LHCN-M2 (cell line): ENCODE data around the gene CAB39L. TPM values are rescaled to one million over a fixed set of nuclear protein-coding genes. Genes with fewer than 3 reads are reported as not detected.
"Not testable (repeated sequence)": the region's sequence is repeated elsewhere in the genome, so short reads cannot be mapped to it uniquely, and the experiment has no call there.

ENCODE experiments used
- DNase-seq: peaks from one replicate; pipeline ENCODE4 v3.0.0-alpha.2; 2012; ENCODE audit warnings: low read depth
- total RNA-seq: library from RNA; depleted of rRNA; stranded (reverse); fragments of >200 nt; gene quantifications from 2 replicates; pipeline ENCODE4 v1.2.3, GENCODE V29; 2014; rRNA removed

CAB39L gene
- total RNA-seq, 1 experiment from 2014 or later, result 8.4 TPM

DNA sequence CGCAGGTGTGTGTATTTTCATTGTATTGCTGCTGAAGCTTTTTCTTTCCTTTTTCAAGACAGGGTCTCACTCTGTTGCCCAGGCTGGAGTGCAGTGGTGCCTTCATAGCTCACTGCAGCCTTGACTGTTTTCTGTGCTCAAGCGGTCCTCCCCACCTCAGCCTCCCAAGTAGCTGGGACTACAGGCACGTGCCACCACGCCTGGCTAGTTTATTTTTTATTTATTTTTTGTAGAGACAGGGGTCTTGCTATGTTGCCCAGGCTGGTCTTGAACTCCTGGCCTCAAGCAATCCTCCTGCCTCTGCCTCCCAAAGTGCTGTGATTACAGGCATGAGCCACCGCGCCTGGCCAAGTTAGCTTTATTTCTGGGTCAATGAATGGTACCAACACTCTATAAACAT lies 149.1 kb downstream of the CAB39L start:
- not testable (repeated sequence) for DNase-seq

DNA sequence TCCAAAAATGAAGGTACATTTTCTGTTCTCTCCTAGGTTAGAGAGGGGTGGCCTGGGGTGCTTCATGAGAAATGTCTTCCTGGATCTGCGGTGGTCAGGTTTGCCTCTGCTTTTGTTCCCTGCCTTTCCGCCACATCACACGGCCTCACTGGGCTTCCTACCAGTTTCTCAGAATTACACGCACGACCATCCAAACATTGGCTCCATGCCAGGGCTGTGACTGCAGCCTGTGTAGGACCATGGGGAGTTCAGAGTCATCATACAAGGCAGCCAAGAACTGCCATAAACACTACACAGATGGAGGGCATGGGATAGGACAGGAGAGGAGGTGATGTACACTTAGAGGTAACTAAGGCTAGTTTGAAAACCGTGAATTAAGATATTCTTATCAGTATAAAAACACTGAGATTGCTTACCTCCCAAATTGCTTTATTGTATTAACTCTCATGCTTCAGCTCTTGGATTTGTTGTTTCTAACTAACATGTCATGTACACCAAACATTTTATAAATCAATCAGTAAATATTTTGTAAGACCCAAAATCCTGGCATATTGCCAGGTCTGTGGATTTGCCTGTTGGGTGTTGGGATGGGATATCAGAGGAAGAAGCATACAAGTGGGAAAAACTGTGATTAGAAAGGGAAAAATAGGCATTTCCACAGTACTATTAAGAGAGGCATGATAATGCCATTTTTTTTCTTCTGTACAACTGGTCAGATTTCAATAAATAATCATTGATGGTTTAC lies 150.9 kb downstream of the CAB39L start:
- peak; percentile 40 for DNase-seq

DNA sequence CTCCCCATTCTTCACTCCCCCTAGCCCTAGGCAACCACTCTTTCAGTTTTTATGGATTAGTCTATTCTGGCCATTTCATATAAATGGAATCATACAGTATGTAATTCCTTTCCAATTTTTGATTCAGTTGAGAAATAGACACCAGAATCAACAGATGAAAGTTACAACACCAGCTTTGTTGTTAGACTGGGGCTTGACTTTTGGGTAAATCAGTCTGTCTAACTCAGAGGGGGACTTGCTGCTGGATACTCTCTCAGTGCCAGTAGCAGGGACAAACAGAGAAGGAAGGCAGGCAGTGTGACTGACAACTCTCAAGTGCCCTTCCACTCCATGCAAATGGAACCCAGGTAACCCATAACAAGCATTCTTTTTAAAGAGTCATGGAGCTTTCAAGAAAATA lies 155.4 kb downstream of the CAB39L start:
- no peak for DNase-seq

DNA sequence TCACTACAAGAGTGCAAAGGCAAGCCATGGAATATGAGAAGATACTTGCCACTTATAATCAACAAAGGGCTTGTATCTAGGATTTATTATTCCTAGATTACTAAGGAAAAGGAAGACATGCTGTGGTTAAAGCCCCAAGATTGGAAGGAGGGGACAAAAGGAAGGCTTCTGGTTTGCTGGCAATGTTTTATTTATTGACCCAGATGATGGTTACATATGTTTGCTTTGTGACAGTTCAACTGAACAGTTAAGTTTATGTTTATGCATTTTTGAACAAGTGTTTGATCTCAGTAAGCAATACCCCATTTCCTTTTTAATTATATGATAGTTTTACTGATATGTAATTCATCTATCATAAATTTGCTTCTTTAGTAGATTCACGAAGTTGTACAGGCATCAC lies 155.9 kb downstream of the CAB39L start:
- DNase-seq, result no peak

DNA sequence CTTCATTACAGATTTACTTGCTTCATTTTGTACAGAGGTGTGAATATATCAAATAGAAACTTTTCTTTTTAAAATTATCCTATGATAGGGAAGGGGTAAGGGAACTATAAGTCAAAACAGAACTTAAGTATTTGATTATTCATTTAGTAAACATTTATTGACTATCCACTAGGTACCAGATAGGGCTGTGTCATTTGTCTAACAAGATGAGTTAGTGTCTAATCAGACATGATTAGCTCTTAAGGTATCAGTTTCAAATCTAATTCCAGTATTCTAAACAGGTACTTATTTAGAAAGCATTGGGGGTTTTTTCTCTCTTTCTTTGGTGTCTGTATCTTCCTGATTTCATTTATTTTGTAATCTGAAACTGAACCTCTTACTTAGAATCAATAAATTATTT lies 164.0 kb downstream of the CAB39L start:
- no peak for DNase-seq

DNA sequence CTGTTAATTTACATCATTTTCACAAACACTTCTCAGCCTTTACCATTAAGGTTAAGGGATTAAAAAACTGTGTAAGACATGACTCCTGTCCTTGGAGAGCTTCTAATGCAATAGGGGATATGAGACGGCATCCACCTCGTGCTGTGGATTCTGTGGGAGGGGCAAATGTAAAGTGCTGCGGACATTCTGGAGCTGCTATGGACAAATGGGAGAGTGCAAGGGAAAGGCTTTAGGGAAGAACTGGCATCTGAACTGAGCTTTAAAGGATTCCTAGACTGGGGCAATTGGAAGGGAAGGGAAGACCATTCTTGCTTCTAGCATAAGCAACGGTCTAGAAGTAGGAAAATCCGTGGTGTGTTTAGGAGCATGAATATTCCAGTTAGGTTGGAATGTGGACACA lies 164.8 kb downstream of the CAB39L start:
- no peak for DNase-seq

DNA sequence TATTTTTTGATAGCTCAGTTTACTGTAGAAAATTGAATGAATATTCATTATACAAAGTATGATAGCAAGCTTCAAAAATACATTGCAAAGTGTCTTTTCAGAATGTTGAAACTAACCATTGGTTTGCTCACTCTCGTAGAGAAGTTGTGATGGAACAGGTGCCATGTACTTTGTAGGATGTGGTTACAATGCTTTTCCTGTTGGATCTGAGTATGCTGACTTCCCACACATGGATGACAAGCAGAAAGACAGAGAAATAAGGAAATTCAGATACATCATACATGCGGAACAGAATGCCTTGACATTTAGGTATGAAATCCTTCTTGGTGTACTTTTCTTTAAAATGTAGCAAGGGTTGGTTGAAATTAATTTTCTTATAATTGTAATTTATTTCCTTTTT lies 165.7 kb downstream of the CAB39L start:
- DNase-seq, result no peak

DNA sequence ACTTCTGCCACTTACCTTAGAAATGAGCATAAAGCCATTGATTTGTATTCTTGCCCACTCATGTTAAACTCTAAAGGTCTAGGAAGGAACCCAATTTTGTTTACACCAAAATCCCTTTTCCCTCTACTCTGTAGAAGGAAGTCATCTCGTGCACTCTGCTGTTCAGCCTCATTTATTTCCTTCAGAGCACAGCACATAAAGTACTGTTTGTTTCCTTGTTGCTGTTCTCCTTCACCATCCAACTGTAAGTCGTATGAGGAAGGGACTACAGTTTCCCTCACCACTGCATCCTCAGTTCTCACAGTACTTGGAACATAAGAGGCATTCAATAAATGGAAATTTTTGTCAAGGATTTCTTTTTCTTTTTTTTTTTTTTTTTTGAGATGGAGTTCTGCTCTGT lies 171.6 kb downstream of the CAB39L start:
- no peak for DNase-seq

DNA sequence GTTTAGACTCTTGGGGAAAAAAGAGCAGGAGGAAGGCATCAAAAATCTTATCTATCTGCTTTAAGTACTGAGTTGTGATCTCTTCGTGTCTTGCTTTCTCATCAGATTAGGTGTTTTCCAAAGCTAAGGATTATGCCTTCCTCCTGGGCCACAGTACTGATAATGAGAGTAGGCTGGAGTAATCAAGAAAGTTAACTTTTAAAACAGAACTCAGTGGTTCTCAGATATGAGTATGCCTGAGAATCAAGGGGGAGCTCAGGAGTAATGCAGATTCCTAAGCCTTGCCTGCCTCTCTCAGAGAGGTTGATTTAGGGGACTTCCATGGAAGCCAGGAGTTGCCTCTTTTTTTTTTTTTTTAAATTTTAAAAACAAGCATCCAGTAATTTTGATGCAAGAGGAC lies 172.6 kb downstream of the CAB39L start:
- DNase-seq, result no peak

DNA sequence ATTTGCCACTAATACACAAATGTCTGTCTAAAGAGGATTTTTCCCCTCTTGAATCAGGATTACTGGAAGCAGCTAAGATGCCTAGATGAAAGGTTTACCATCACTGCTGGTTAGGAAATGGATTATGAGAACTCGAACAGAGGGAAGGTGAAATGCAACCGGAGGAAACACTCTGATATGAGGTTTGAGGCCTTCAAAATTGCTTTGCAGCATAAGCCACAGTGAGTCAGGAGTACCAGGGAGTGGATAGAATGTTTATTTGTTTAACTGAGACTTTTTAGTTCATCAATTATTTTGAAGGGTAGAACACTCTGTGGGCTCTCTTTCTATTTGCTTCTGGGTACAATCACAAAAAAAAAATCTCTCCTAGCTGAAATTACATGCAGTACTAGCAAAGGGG lies 178.0 kb downstream of the CAB39L start:
- peak; percentile 41 for DNase-seq

DNA sequence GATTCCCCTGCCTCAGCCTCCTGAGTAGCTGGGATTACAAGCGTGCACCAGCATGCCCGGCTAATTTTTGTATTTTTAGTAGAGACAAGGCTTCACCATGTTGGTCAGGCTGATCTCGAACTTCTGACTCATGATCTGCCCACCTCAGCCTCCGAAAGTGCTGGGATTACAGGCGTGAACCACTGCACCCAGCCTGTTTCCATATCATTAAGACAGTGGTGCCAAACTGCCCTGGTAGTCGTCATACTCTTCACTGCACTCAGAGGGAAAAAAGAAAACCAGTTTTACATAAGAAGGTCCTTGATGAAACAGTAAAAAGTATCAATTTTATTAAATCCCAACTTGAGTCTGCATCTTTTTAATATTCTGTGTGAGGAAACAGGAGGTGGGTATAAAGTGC lies 181.2 kb downstream of the CAB39L start:
- DNase-seq, result no peak

DNA sequence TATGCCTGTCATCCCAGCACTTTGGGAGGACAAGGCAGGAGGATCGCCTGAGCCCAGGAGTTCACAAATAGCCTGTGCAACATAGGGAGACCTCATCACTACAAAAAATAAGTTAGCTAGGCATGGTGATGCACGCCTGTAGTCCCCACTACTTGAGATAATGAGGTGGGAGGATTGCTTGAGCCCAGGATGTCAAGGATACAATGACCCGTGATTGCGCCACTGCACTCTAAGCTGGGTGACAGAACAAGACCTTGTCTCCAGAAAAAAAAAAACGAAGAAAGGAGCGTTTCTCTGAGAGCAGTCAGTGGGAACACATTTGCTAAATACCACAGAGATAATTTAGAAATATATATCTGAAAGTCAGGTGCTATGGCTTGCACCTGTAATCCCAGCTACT lies 184.3 kb downstream of the CAB39L start:
- no peak for DNase-seq

Other genes with a start within 250 kb of the CAB39L start
- not detected in 2 replicates for gene MLNR, start 223.7 kb downstream of the CAB39L start, total RNA-seq
- gene CDADC1, start 196.1 kb downstream of the CAB39L start, total RNA-seq, result 1.5 and 2.6 TPM in 2 replicates
- 5.9 and 6.2 TPM in 2 replicates for gene SETDB2, start 210 bp upstream of the CAB39L start, total RNA-seq
- 16.4 and 18.3 TPM in 2 replicates for gene PHF11, start 51.9 kb upstream of the CAB39L start, total RNA-seq
- 20.1 and 24.9 TPM in 2 replicates for gene RCBTB1, start 141.5 kb upstream of the CAB39L start, total RNA-seq
- gene ARL11, start 184.4 kb upstream of the CAB39L start, total RNA-seq, result not detected in 2 replicates
- 83.0 and 105 TPM in 2 replicates for gene EBPL, start 247.4 kb upstream of the CAB39L start, total RNA-seq